OCI-M2 (cell line): ENCODE results near the gene PLCG2.

Source experiments
- DNase-seq: peaks from one replicate; lab custom pipeline; 2025; ENCODE audit not compliant: unreplicated experiment; lab: John Stamatoyannopoulos, UW

The PLCG2 gene

DNA sequence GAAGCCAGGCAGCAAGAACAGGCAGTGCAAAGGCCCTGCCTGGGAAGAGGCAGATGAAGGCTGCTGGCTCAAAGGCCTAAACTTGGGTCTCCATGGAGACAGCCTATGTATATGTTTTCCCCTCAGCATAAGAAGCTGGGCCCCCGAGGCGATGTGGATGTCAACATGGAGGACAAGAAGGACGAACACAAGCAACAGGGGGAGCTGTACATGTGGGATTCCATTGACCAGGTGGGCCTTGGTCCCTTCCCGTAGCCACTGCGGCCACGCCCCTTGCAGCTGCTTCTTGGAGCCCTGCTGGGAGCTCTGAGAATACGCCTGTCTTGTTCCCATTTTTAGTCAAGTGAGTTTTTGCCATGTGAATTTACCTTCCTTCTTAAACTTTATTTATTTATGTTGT lies 126.2 kb downstream of the PLCG2 start:
- no peak for DNase-seq

DNA sequence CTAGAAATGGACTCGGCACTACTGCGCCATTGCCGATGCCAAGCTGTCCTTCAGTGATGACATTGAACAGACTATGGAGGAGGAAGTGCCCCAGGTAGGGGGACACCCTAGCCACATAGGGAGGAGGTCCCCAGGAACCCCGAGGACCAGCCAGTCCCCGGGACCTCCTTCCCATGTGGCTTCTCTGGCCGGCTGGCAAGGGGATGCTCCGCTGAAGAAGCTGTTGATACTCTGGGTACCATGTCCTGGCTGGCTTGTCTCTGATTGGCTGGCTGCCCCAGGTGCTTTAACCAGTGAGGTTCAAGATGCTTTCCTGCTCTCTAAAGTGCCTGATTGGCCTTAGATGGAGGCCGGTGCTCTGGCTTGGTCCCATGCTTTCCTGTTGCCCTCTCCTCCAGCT lies 128.6 kb downstream of the PLCG2 start:
- DNase-seq: no peak

DNA sequence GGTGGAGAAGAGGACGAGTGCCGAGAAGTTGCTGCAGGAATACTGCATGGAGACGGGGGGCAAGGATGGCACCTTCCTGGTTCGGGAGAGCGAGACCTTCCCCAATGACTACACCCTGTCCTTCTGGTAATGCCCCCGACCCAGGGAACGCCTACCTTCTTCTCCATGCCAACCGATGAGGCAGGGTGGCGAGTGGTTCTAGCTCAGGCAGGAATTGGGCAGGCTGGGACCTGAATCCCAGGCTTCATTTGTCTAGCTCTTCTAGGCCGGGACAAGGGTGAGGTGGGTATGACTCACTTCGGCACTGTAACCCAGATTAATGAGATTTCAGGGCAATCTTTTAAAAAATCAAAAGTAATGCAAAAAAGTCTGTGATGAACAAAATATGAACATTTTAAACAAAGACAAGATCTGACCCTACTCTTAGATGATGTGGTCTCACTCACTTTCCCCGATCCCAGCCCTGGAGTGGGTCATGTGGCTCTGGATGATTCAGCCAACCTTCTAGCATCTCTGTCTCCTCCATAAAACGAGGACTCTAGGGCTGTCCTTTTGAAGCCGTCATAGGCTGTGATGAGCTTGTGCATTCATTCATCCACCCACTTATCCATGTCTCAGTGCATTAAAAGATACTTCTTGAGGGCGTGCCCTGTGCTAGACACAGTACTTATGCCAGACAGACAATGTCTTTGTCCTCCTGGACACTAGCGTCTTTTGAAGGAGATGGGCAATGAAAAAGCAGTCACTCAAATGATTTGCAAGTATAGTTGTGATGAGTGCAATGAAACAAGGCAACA lies 129.6 kb downstream of the PLCG2 start:
- no peak for DNase-seq

DNA sequence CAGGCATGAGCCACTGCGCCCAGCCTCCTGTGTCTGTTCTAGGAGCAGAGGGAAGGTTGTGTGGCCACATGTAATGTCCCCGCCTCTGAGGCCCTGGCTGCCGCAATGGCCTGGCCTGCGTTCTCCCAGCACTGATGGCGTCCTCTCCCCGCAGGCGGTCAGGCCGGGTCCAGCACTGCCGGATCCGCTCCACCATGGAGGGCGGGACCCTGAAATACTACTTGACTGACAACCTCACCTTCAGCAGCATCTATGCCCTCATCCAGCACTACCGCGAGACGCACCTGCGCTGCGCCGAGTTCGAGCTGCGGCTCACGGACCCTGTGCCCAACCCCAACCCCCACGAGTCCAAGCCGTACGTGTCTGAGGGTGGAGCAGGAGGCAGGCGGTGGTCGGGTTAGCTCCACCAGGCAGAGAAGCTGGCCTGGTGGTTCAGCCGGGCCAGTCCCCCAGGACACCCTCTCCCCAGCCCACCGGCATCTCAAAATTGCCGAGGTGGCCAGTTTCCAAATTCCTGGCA lies 131.3 kb downstream of the PLCG2 start:
- no peak for DNase-seq

DNA sequence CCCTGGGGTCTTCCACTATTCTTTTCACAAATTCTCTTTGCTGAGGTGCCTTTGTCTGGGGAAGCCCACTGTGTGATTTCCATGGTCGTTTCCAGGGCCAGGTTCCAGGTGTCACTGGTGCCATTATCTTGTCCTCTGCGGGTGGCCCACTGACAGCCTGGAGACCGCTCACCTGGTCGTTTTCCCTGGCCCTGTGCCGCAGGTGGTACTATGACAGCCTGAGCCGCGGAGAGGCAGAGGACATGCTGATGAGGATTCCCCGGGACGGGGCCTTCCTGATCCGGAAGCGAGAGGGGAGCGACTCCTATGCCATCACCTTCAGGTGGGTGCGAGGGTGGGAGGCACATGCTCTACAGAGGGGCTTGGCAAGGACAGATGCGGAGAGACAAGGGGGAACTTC lies 133.3 kb downstream of the PLCG2 start:
- no peak for DNase-seq

DNA sequence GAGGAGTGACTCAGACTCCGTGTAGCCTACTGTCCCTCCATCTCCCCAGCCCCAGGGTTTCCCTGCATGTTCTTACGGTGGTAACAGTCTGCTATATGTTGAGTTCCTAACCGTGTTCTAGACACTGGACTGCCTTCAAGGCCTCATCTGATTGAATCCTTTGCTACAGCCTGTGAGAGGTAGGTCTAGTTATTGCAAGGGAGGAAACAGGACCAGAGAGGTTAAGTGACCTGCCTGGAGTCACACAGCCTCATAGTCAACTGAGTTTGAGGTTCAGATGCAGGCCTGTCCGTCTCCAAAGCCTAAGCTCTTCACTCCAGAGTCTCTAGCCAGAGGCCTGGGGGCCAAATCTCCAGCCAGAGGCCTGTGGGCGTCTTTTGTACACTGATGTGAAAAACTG lies 134.1 kb downstream of the PLCG2 start:
- DNase-seq: no peak

DNA sequence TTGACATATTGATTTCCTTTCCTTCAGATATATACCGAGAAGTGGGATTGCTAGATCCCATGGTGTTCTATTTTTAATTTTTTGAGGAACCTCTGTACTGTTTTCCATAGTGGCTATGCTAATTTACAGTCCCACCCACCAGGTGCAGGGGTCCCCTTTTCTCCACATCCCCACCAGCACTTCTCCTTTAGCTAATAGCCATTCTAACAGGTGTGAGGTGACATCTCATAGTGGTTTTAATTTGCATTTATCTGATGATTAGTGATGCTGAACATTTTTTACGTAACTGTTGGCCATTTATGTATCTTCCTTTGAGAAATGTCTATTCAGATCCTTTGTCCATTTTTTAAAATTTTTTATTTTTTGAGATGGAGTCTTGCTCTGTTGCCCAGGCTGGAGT lies 138.3 kb downstream of the PLCG2 start:
- no peak for DNase-seq

DNA sequence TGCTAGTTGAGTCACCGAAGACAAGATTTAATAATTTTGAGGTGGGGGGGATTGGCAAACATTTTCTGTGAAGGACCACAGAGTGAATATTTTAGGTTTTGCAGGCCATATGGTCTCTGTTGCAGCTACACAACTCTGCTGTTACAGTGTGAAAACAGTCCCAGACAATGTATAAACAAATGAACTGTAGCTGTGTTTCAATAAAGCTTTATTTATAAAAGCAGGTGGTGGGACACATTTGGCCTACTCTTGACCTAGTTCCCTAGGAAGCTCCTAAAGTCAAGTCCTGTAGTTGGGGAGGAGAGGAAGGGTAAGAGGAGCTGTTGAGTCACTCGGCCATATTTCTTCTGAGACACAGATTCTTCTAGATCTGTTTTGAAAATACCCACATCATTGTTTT lies 139.8 kb downstream of the PLCG2 start:
- no peak for DNase-seq

DNA sequence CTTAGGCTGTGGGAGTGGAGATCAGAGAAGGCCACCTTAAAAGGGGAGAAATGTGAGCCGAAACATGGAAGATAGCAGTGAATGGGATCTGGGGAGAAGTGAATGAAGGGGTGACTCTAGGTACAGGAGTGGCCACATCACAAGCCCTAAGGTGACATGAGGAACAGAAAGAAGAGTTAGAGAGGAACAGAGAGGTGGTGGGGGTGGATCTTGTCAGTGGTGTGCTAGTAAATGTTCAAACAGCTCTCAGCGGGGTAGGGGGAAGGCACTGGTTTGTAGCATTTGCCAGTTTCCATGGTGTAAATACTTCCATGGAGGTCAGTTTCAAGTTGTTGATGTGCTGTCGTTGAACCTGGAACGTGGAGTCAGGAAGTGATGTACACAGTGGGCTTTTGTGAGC lies 141.4 kb downstream of the PLCG2 start:
- no peak for DNase-seq

DNA sequence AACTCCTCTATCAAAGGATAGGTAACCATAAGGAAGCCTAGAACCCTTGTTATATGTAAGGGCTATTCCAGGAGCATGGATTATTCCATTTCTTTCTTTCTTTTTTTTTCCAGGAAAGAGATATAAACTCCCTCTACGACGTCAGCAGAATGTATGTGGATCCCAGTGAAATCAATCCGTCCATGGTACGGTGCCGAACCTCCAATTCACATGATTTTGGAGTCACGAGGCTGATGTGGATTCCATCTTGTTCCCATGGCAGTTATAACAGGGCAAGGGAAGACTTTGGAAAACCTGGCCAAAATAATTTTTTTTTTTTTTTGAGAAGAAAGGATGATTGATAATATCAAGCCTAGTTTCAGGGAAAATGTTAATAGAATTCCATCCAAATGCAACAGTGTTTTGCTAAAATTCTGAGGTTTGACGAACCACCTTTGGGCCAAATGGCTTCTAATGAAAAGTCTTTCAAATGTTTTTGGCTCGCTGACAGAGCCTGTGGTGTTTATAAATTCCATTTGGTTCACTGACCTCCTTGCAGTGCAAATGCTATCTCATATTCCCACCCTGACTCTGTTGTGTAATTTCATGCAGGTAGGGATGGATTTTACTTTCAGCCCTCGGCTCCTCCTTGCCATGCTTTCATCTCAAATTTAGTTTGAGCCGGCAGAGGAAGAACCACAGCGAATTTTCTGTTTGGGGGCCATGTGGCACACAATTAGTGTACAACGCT lies 142.2 kb downstream of the PLCG2 start:
- DNase-seq: no peak

DNA sequence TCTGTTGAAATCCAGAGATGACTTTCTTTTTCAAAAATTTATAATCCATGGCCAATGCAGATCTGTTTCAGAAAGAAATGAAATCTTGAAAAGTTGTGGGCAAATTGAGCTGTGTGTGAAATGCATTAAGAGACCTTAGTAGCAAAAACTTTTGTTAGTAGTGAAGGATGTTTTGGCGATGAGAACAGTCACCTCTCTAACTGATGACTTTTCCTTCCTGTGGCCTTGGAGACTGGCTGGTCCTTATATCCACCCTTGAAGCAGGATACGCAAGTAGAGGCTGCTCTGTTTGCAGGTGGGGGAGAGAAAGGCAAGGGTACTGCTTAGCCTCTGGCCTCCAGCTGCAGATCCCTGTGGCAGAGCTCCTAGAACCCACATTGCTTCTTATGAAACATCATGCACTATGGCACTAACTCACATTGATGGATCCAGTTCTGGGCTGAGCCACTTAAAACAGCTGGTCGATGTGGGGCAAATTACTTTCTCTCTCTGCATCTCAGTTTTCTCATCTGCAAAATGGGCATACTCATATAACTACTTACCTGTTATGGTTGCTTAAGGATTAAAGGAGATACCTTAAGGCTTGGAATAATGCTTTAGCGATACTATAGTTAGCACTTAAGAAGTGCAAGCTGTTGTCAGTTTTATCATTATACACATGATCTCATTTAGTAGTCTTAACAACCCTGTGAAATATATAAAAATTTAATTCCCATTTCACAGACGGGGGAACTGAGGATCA lies 142.9 kb downstream of the PLCG2 start:
- no peak for DNase-seq

DNA sequence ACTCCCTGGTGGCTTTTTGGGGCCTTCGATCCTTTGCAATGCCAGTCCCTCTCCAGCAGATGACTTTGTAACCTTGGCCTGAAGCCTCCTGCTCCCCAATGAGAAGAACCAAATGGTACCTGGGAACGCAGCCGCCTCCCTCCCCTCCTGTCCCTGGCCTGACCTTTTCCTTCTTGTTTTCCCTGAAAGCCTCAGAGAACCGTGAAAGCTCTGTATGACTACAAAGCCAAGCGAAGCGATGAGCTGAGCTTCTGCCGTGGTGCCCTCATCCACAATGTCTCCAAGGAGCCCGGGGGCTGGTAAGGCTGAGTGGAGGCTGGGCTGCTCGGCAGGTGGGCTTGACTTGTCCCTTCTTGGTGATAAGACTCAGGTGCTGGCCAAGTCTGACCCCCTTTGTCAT lies 144.2 kb downstream of the PLCG2 start:
- DNase-seq: no peak

DNA sequence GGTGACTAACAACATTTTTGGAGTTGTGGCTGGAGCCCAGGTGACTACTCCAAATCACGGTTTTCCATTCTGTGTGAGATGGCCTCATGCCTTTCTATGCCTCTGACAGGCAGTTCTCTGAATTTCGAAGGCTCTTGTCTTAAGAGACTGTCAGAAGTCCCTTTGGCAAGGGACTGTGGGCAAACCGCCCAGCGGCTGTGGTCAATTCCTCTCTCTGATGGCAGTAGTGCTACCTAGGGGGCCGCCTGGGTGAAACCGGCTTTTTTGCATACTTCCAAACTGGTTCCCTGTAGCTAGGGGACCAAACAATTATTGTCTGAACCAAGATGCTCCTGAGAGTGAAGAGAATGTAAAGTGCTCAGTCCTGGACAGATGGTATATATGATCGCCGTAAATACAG lies 145.9 kb downstream of the PLCG2 start:
- no peak for DNase-seq

DNA sequence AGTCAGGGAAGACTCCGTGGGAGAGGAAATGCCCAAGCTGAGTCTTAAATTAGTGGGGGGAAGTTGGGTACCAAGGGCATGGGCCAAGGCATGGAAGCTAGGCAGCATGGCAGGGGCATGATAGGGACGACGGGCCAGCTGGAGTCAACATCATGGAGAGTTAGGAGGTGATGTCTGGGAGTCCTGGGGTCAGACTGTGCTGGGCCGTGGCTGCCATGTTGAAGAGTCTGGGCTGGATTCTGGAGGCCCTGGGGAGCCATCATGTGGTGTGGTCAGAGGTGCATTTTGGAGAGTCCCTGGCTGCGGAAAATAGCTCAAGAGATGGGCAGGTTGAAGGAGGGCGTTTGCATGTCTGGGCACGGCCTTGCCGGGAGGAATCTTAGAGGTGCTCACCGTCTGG lies 146.9 kb downstream of the PLCG2 start:
- no peak for DNase-seq

DNA sequence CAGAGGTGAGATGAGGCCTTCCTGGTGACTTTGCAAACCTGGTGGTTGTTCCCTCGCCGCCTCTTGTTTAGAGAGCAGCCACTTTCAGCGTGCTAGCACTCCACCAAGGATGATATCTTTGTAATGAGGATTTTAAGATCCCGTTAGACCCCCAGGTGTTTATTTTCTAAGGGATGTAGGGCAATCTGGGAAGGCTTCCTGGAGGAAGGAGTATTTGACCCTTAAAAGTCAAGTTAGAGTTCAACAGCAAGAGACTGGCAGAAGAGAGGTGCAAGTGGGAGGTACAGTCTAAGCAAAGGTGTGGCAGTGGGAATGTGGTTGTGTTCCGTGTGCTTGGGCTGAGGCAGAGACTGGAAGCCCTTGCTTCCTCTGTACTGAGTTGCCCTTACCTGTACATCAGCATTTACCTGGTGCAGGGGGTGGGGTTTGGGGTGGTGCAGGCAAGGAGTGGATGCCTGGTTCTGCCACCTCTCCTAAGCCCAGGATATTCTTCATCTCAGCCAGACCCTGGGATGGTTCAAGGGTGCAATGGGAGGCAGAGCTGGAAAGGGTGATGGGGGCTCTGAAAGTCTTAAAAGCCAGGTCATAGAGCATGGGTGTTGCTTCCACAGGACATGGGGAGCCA lies 148.6 kb downstream of the PLCG2 start:
- DNase-seq: no peak

DNA sequence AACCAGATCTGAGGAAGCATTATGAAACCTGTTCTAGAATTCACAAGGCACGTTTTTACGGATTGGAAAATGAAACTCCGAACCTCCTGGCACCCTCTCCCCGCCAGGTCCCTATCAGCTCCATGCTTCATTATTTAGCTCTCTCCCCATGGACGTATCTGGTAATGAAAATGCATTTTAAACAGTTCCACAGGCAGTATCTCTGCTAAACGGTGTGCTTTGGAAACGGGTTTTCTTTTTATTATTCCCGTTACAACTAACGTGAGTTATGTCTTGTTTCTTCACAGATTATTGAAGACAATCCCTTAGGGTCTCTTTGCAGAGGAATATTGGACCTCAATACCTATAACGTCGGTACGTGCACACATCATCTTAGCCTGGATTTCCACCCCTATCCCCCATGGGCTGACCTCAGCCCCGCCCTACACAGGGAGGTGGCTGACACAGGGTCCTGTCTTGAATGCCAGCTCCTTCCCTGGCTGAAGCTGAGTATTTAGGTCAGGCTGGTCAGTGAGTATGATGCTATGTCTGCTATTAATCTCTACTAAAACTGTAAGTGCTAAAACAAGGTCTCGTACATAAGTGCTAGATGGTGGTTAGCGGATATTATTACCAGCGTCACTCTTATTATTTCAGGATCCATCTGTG lies 149.3 kb downstream of the PLCG2 start:
- no peak for DNase-seq

DNA sequence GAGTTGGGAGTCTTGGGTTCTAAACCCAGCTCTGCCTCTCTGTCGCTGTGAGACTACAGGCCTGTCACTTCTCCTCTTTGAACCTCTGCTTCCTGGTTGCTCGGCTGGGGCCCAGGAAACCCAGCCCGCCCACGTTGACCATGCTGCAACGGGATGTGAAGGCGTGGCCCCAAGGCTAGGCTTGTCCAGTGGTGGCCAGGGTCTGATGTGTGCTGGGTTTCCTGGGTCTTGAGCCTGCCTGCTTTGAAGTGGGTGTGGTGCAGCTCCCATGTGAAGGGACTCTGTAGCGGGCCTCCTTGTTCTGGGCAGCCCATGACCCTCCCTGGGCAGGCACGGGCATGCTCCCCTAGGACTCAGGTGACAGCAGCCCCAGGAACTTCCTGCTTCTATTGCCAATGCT lies 149.9 kb downstream of the PLCG2 start:
- no peak for DNase-seq

DNA sequence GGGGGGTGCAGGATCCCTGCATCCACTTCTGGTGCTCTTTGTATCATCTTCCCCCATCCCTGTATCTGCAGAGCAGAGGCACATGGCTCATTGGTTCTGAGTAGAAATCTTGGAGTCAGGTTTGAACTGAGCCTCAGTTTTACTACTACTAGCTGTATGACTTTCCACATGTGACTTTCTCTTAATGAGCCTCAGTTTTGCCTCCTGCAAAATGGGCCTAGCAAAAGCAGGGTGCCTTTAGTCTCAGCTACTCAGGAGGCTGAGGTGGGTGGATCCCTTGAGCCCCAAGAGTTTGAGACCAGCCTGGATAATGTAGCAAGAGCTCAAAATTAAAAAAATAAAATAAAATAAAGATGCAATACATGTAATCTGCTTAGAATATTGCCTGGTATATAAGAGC lies 150.8 kb downstream of the PLCG2 start:
- no peak for DNase-seq

DNA sequence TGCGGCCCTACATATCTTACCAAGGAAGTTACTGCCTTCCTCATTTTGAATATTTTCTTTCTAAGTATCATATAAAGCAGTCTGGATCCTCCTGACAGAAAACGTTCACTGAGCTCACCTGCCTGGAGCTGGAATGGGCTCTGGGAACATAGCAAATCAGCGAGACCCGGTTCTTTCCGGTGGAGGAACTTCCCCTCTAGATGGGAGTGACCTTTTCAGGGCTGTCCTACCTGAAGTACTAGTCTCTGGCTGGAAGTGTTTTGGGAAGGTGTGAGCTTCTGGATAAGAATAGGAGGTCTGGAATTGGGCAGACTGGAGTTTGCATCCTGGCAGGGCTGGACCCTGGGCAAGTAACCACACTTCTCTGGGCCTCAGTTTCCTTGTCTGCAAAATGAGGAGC lies 152.8 kb downstream of the PLCG2 start:
- DNase-seq: no peak

DNA sequence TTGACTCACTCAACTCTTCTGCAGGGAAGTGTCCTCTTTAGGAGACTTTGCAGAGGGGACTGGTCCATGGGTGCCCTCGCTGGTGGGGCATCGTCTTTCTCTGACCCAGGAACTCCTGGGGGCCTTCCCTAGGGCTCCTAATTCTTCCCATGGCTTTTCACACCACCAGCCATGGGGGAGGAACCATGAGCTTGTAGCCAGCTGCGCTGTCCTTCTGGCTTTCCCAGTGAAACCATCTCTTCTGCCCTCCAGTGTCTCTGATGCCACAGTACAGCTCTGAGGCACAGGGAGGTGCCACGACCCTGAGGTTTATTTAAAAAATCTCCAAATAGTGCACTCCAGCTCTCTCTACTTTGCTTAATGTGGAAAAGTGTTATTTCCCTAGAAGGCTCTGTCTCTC lies 153.6 kb downstream of the PLCG2 start:
- no peak for DNase-seq

DNA sequence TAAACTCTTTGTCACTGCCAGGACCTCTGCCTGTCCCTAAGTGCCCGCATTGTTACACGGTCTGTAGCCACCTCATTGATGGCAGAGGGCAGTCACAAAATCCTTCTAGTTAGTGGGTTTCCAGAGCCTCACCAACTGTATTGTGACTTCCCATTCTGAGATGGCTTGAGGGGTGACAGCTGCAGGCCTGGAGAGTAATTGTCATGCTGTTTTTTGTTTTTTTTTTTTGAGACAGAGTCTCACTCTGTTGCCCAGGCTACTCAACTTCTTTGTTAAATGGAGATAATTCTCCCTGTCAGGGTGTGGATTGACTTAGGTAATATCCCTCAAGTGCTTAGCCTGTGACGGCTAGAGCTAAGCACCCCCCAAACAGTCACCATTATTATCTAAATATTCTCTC lies 154.3 kb downstream of the PLCG2 start:
- DNase-seq: no peak
